Activated gamma-delta T cell treated with anti-CD3 and anti-CD28 coated beads, Interleukin-2, amount 50 U/mL, for 16 hours (primary cell): ENCODE data around the gene OBSL1.

Experiments used
- DNase-seq: peaks from one replicate; pipeline ENCODE4 v3.0.0-alpha.2; 2020; ENCODE audit warnings: low read depth

Gene OBSL1

DNA sequence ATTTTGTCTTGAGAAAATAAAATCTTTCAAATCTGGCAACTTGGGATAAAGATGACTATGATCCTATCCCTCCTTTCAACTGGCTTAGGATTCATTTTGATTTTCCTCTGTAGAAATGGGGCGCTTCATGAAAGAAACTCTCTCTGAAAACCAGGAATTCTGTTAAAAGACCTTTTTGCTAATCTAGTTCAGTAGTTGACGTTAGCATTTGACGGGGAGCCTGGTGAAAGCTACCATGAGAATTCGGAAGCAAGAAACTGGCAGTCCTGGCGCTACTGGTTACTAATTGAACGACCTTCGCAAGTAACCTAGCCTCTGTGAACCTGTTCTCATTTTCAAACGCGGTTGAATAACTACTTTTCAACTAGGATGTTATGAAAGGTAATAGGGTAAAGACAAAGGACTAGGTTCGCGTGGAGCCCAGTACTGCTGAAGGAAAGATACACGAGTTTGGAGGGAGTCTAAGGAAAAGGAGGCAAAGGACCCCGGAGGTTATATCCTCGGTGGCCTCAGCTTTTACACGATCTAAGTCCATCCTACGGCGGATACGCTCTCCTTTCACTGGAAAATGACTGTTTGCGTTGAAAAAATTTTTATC is 25.7 kb upstream of the OBSL1 start:
- DNase-seq, result no peak

DNA sequence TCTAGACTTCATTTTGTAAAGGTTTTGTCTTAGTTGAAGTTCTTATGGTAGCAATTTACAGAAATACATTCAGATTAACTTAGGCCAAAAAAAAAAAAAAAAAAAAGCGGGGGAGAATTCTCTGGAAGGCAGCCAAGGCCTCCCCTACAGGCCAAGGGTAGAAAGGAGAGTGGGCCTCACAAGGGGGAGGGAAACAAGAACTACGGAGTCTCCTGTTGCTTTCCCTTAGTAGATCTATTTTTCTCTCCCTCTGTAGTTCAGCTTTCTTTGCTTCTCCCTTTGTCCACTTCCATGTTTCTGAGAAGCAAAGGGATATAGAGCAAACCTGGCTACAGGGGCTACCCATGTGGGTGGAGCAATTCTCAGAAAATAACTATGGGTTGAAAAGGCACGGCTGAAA is 23.9 kb upstream of the OBSL1 start:
- no peak for DNase-seq

- no peak for DNase-seq
Measured at GRCh38 chr2:219593154-219593553, 21.8 kb upstream of the OBSL1 start.

DNA sequence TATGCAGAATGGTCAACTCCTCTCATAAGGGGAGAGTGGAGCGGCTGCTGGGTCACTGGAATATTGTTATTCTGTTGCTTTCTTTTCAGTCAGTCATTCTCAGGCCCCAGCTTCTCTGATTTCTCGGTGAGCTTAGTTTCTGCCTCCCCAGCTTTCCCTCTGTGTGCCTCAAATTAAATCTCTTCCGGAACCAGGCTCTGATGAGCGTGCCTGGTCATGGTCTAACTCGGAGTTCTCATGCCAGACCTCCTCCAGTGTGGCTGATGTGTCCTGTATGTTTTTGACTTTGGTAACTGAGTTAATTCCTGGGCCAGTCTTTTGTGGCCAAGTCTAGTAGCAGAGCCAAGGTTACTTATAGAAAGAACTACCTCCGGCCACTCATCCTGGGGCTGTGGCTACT is 21.4 kb upstream of the OBSL1 start:
- DNase-seq, result no peak

DNA sequence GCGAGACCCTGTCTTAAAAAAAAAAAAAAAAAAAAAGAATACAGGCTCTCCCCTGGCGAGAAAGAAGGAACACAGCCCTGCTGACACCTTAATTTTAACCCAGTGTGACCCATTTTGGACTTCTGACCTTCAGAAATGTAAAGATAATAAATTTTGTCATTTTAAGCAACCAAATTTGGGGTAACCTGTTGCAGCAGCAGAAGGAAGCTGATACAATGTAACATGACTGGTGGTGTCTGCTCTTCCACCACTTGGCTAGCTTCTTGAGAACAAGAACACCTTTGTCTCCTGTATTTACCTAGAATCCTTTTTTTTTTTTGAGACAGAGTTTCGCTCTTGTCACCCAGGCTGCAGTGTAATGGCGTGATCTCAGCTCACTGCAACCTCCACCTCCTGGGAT is 19.8 kb upstream of the OBSL1 start:
- DNase-seq, result no peak

DNA sequence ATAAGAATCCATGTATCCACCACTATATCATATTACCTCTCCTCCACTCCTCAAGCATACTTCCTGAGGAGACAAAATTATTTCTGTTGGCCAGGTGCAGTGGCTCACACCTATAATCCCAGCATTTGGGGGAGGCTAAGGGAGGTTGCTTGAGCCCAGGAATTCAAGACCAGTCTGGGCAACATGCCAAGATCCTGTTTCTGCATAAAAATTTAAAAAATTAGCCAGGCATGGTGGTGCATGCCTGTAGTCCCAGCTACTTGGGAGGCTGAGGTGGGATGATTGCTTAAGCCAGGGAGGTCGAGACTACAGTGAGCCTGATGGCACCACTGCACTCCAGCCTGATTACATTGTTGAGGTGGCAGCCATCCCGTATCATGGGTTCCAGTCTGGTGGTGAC is 10.0 kb upstream of the OBSL1 start:
- DNase-seq, result no peak

- no peak for DNase-seq
Measured at GRCh38 chr2:219578811-219579613, 7.7 kb upstream of the OBSL1 start.

DNA sequence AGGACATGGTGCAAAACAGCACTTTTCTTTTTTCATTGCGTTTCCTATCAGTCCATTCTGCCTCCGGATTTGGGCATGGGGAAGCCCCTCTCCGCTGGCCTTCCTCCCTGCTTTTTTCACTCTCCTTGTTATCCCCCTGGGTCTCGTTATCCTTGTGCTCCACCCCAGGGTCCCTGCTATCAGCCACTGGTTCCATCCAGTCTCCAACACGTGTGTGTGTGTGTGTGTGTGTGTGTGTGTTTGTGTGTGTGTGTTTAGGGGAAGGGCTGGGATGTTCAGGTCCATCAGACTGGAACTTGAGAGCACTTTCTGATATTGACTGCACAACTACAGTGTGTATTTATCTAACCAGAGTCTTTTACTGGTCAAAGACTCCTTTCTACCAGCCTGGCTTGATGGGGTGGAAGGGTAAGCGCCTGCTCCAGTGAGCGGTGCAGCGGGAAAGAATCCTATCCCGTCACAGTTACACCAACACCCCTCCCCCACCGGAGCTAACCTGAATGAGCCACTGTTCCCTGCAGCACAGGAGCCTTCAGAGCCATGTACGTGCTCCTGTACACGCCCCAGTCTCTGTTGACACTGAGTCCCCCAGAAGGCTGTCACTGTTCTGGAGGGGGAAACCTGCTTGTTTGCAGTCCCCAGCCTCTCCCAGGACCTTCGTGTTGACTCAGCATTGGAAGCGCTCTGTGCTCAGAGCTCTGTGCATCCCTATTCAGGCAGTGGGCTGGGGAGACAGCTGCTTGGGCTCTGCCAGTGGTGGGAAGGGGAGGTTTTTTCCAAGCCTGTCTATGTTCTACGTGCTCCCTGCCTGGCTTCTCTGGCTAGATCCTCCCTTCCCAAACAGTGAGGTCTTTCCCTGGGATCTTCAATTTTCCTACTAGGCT is 5.4 kb upstream of the OBSL1 start:
- DNase-seq, result no peak

- DNase-seq, result no peak
Measured at GRCh38 chr2:219575566-219576504, 4.5 kb upstream of the OBSL1 start.

GRCh38 chr2:219574484-219575311 is 3.4 kb upstream of the OBSL1 start:
- DNase-seq, result no peak

- no peak for DNase-seq
Measured at GRCh38 chr2:219573166-219573565, 1.8 kb upstream of the OBSL1 start.

DNA sequence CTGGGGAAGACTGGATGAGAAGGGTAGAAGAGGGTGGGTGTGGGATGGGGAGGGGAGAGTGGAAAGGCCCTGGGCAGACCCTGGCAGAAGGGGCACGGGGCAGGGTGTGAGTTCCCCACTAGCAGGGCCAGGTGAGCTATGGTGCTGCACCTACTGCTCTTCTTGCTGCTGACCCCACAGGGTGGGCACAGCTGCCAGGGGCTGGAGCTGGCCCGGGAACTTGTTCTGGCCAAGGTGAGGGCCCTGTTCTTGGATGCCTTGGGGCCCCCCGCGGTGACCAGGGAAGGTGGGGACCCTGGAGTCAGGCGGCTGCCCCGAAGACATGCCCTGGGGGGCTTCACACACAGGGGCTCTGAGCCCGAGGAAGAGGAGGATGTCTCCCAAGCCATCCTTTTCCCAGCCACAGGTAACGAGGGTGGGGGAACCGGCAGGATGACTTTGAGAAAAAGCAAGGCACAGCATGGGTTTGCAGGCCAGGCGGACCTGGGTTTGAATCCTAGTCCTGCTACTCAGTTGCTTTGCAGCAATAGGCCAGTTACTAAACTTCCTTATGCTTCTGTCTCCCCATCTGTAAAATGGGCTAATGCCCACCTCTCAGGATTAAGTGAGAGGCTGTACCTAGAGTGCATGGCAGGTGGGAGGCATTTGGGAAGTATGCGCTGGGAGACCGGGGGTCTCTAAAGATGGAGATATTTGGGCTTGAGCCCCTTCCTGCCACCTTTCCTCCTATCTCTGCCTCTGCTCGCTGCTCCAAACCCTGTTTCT is 1.1 kb upstream of the OBSL1 start, which contains the start of gene INHA:
Gene INHA, plus strand, starts transcription at position 74 of the 765 bp plus-strand sequence. Its CDS starts 65 bp downstream, at position 139.
- DNase-seq, result no peak

DNA sequence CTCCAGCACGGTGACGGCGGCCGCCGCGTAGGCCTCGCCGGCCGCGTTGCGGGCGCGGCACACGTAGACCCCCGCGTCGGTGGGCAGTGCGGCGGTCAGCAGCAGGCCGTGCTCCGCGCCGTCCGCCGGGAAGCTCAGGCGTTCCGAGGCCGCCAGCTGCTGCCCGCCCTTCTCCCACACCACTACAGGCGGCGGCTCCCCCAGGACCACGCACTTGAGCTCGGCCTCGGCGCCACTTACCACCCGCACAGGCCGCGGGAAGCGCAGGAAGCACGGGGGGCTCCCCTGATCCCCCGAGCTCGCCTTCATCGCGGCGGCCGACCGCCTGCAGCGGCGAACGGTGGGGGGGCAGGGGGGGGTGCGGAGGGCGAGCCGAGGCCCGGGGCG is 422 bp downstream of the OBSL1 start:
- no peak for DNase-seq

- DNase-seq, result no peak
Measured at GRCh38 chr2:219570194-219570923, 980 bp downstream of the OBSL1 start.

DNA sequence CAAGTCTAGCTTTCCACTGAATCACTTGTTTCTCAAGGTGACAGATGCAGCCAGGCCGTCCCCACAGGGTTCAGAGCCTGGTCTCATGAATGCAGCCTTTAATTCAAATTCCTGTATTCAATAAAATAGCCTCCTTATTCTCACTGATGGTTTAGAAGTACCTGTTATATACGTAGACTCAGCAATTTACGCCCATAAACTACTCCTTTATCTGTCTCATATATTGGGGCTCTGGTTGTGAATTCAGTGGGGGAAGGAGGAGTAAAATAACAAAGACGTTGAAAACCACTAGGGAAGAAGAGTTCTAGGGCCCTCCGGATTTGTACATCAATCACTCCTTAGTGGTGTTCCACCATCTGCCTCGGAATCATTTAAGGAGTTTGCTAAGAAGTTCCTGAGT is 1.7 kb downstream of the OBSL1 start:
- no peak for DNase-seq

DNA sequence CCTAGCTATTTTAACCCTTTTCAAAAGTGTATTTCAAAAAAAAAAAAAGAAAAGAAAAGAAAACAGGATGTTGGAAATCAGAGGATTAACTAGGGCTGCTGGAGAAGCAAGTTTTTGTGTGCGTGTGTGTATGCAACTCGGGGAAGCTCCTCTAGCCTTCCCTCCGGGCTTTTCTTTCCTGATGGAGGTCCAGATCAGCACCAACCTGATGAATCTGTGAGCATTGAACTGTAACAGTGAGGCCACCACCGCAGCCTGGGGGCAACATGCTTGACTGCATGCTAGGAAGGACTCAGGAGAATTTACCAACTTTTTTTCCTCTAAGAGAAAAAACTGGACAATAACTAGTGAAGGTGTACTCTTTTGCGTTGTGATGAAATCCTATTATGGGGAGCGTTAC is 2.3 kb downstream of the OBSL1 start:
- no peak for DNase-seq

DNA sequence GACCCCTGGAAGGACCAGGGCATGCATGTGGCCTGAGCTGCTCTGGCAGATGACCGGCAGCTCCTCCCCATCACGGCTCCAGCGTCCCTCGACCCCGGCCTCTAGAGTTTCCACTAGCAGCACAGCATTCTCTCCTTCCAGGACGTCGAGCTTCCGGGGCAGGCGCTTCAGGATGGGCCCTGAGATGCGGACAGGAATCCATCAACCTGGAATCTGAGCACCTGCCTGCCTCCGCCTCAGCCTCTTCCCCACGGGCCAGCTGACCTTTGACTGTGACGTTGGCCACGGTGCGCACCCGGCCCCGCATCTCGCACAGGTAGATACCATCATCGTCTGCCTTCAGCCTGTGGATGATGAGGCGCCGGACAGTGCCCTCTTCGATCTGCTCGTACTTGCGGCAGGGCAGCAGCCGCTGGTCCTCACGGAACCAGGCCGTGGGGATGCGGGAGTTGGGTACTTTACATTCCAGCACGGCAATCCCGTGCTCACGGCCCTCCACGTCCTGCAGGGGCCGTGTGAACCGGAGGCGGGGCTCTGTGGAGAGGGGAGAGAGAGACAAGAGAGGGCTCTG is 3.5 kb downstream of the OBSL1 start:
- no peak for DNase-seq

GRCh38 chr2:219567131-219567530 is 4.2 kb downstream of the OBSL1 start:
- no peak for DNase-seq

DNA sequence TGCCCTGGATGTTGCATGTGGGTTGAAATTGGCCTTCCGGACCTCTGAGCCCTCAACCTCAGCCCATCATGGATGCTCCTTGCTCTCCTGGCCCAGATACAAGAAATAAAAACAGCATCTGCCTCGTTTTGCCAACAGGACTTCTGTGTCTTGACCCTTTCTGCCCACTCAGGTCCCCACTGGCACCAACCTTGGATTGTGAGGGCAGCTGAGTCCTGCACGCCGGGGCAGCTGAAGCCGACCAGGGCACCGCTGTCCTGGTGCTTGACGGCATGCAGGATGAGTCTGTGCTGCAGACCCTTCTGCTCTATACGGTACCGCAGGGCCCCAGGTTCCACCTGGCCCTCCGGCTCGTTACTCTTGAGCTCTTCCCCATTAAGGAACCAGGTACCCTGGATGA is 4.7 kb downstream of the OBSL1 start:
- DNase-seq, result no peak
